ENCODE measurements around the gene MS4A10. TPM values are rescaled to one million over a fixed set of nuclear protein-coding genes. Genes with fewer than 3 reads are reported as not detected.

MS4A10 gene
- total RNA-seq, 1 experiment from 2014 or later, result not detected

- no peak for DNase-seq (ENCODE audit: low spot score)
Observed at GRCh38 chr11:60849641-60850520, 64.7 kb downstream of the MS4A10 start.

Other genes starting within 250 kb of the MS4A10 start
- 0.17 TPM in 1 of 2 replicates, not detected in the other for gene MS4A8, start 85.7 kb upstream of the MS4A10 start, total RNA-seq (2014; rRNA removed; shearing (Covaris generic))
- not detected in 2 replicates for gene MS4A18, start 60.6 kb upstream of the MS4A10 start, total RNA-seq (2014; rRNA removed; shearing (Covaris generic))
- gene MS4A15, start 28.5 kb upstream of the MS4A10 start, total RNA-seq (2014; rRNA removed; shearing (Covaris generic)), result not detected in 2 replicates
- gene CCDC86, start 56.8 kb downstream of the MS4A10 start, total RNA-seq (2014; rRNA removed; shearing (Covaris generic)), result 12.4 and 12.7 TPM in 2 replicates
- not detected in 2 replicates for gene PTGDR2, start 70.6 kb downstream of the MS4A10 start, total RNA-seq (2014; rRNA removed; shearing (Covaris generic))
- 1.5 and 2.1 TPM in 2 replicates for gene ZP1, start 82.2 kb downstream of the MS4A10 start, total RNA-seq (2014; rRNA removed; shearing (Covaris generic))
- 92.3 and 106 TPM in 2 replicates for gene PRPF19, start 121.3 kb downstream of the MS4A10 start, total RNA-seq (2014; rRNA removed; shearing (Covaris generic))
- gene TMEM109, start 128.8 kb downstream of the MS4A10 start, total RNA-seq (2014; rRNA removed; shearing (Covaris generic)), result 43.0 and 65.6 TPM in 2 replicates
- gene TMEM132A, start 139.1 kb downstream of the MS4A10 start, total RNA-seq (2014; rRNA removed; shearing (Covaris generic)), result 28.6 and 39.0 TPM in 2 replicates
- 4.9 and 5.8 TPM in 2 replicates for gene SLC15A3, start 166.8 kb downstream of the MS4A10 start, total RNA-seq (2014; rRNA removed; shearing (Covaris generic))
- not detected in 2 replicates for gene CD6, start 186.3 kb downstream of the MS4A10 start, total RNA-seq (2014; rRNA removed; shearing (Covaris generic))